MM.1S (cell line): ENCODE data around the gene TTC13.

Source experiments
- EZH2 ChIP-seq: fragments of 300-600 bp; sonication (generic); optimal IDR thresholded peaks from 2 replicates; pipeline ENCODE3; 2017; ENCODE audit warnings: low read depth, mild to moderate bottlenecking, antibody characterized with exemption, low read length, mixed read lengths
- EZH2phosphoT487 ChIP-seq: fragments of 300-600 bp; sonication (generic); IDR thresholded peaks from 2 replicates; pipeline ENCODE4 v1.6.1; 2018; ENCODE audit warnings: antibody characterized with exemption, low read length
- TF ChIP-seq, protein P1 (sequence below): fragments of 300-600 bp; sonication (generic); IDR thresholded peaks from 2 replicates; pipeline ENCODE4 v1.5.1; 2016; ENCODE audit warnings: antibody characterized with exemption, low read length, mixed read lengths

DNA sequence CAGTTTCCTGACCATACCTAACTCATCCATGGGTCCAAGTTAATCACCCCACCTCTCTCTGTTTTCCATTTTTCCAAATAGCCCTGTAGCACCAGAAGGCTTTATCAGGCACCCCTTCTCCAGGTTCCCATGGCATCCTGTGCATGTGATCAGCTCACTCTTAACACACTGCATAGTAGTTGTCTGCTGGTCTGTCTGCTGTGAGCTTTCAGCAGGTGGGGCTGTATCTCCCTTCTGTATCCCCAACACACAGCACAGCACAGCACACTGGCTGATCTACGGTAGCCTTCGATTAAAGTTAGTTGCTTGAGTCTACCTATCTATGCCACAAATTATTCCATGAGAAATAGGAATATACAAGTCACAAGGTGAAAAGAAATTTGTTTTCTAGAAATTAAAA lies 56.0 kb downstream of the TTC13 start:
- TF ChIP-seq, protein P1, sequence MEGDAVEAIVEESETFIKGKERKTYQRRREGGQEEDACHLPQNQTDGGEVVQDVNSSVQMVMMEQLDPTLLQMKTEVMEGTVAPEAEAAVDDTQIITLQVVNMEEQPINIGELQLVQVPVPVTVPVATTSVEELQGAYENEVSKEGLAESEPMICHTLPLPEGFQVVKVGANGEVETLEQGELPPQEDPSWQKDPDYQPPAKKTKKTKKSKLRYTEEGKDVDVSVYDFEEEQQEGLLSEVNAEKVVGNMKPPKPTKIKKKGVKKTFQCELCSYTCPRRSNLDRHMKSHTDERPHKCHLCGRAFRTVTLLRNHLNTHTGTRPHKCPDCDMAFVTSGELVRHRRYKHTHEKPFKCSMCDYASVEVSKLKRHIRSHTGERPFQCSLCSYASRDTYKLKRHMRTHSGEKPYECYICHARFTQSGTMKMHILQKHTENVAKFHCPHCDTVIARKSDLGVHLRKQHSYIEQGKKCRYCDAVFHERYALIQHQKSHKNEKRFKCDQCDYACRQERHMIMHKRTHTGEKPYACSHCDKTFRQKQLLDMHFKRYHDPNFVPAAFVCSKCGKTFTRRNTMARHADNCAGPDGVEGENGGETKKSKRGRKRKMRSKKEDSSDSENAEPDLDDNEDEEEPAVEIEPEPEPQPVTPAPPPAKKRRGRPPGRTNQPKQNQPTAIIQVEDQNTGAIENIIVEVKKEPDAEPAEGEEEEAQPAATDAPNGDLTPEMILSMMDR, result no peak
- TF ChIP-seq EZH2 (no peak), EZH2phosphoT487 (no peak)
